Stimulated activated CD8-positive, alpha-beta memory T cell treated with anti-CD3 and anti-CD28 coated beads, Interleukin-2, amount 100 ng/mL, for 48 hours (primary cell): Measurements from ENCODE around the gene SUPT4H1.
A peak's percentile ranks its signal among the peaks of the same experiment; 100 is the strongest.
"Not testable (repeated sequence)": the region's sequence is repeated elsewhere in the genome, so short reads cannot be mapped to it uniquely, and the experiment has no call there.

Source experiments
- DNase-seq, 2 donors: peaks; one replicate each; pipeline ENCODE4 v3.0.0-alpha.2; 2020; ENCODE audit warnings: low read depth in 2 of 2

SUPT4H1 gene

GRCh38 chr17:58351831-58352595 lies at the start of gene SUPT4H1:
TSS of gene SUPT4H1 (minus strand) at chr17:58352201. CDS start at chr17:58352135, 66 bp downstream.
- peak; percentile 79 to 85 for DNase-seq

GRCh38 chr17:58401287-58401686 lies 49.3 kb upstream of the SUPT4H1 start:
- DNase-seq: no peak

- DNase-seq: no peak
These were observed 48.8 kb upstream of the SUPT4H1 start for GRCh38 chr17:58400826-58401225.

- no peak for DNase-seq
These were observed 48.0 kb upstream of the SUPT4H1 start for GRCh38 chr17:58399974-58400373.

- no peak for DNase-seq
These were observed 46.7 kb upstream of the SUPT4H1 start for GRCh38 chr17:58398574-58399266.

- DNase-seq: not testable (repeated sequence)
These were observed 45.4 kb upstream of the SUPT4H1 start for GRCh38 chr17:58397421-58397820.

GRCh38 chr17:58396173-58396572 lies 44.2 kb upstream of the SUPT4H1 start:
- no peak for DNase-seq

- DNase-seq: no peak
These were observed 42.7 kb upstream of the SUPT4H1 start for GRCh38 chr17:58394534-58395223.

GRCh38 chr17:58391302-58391984 lies 39.4 kb upstream of the SUPT4H1 start:
- no peak for DNase-seq

- no peak for DNase-seq
These were observed 38.9 kb upstream of the SUPT4H1 start for GRCh38 chr17:58390884-58391283.

GRCh38 chr17:58388302-58389190 lies 36.5 kb upstream of the SUPT4H1 start:
- no peak for DNase-seq

- peak in 1 of 2 donors; percentile 13 for DNase-seq
These were observed 35.8 kb upstream of the SUPT4H1 start for GRCh38 chr17:58387834-58388233.

- DNase-seq: no peak
These were observed 34.7 kb upstream of the SUPT4H1 start for GRCh38 chr17:58386708-58387107.

- no peak for DNase-seq
These were observed 33.4 kb upstream of the SUPT4H1 start for GRCh38 chr17:58385359-58385899.

GRCh38 chr17:58384897-58385296 lies 32.9 kb upstream of the SUPT4H1 start:
- DNase-seq: no peak

GRCh38 chr17:58383892-58384462 lies 32.0 kb upstream of the SUPT4H1 start:
- DNase-seq: no peak

- DNase-seq: no peak
These were observed 30.9 kb upstream of the SUPT4H1 start for GRCh38 chr17:58382872-58383242.

- no peak for DNase-seq
These were observed 30.3 kb upstream of the SUPT4H1 start for GRCh38 chr17:58382108-58382871.
